Measurements from ENCODE around the gene B4GALNT2. TPM values are rescaled to one million over a fixed set of nuclear protein-coding genes. Genes with fewer than 3 reads are reported as not detected.

B4GALNT2 gene
- total and polyA plus RNA-seq, 2 of the 8 experiments (the other 6 are each of a cell fraction or from before 2014, with no cell fraction given), result not detected

DNA sequence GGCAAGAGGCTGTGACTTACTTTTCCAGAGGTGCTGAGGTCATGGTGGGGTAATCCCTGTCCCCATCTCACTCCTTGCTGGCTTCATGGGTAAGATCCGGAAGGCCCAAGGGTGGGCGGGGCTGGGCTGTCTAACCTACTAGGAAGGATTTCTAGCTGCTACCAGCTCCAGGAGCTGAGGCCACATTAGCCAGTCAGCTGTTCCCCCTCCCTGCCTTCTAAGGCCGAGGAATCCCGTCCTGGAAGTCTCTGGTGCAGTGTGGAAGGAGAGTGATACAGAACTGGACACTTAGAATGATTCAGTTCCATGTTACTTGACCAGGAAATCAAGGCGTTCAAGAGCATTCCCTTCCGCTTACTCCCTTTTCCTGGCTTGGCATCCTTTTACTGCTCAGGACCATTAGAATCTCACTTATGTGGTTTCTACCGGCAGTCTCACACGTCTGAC, 68.9 kb downstream of the B4GALNT2 start (continued):
- TF ChIP-seq CHD7 (IDR thresholded peaks at IDR 0.05; ENCODE audit: insufficient replicate concordance, low read length) (no peak), RBBP5 (IDR thresholded peaks at IDR 0.05; ENCODE audit: borderline replicate concordance, low read depth, low read length) (no peak), NRF1 (IDR thresholded peaks at IDR 0.05; ENCODE audit: low read depth, low read length) (no peak), KDM4A (IDR thresholded peaks at IDR 0.05; ENCODE audit: low read depth, low read length, severe bottlenecking) (no peak), POLR2A (IDR thresholded peaks at IDR 0.05; ENCODE audit: control extremely low read depth in 1 of 2, low read depth in 2 of 2, low read length in 2 of 2) (no peak), SRF (IDR thresholded peaks at IDR 0.05; ENCODE audit: low read depth, low read length) (no peak), SP1 (IDR thresholded peaks at IDR 0.05; ENCODE audit: low read depth, low read length) (no peak), BRCA1 (IDR thresholded peaks at IDR 0.05; ENCODE audit: low read depth, low read length) (no peak), FOSL1 (IDR thresholded peaks at IDR 0.05; ENCODE audit: insufficient read depth, low read depth, low read length) (no peak), CHD1 (IDR thresholded peaks at IDR 0.05; ENCODE audit: low read depth, low read length) (no peak), RAD21 (IDR thresholded peaks at IDR 0.05 in 1 of 2, conservative IDR thresholded peaks at IDR 0.05 in 1 of 2; ENCODE audit: low read depth in 2 of 2, low read length in 2 of 2) (no peak)
